ENCODE data around the gene MS4A18. TPM values are rescaled to one million over a fixed set of nuclear protein-coding genes. Genes with fewer than 3 reads are reported as not detected.

MS4A18 gene
- polyA plus RNA-seq, 1 experiment = not detected

DNA sequence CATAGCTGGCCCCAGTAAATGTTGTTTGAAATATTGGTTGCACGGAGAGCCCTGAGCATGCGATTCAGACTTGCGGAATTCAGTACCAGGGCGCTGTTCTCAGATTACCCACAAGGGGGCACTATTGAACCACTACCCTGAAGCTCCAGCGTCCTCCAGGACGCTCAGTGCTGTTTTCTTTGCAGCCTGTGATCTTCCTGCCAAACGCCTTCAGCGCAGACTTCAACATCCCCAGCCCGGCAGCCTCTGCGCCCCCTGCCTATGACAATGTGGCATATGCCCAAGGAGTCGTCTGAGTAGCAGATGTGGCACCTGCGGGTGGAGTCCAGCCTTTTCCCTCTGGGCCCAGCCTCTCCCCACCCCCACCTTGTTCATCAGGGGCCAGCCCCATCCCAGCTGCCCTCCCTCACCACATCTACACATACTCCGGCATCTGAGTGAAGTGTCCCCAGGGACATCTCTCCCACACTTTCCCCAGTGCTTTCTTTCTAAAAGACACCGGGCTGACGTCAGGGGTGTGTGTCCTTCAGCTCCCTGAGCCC is 51.0 kb downstream of the MS4A18 start:
- POLR2A ChIA-PET = interaction anchor here (0.5 kb wide), 1 partner anchor 978 kb away, joined by 3 read pairs; no protein-coding TSS in a partner anchor

DNA sequence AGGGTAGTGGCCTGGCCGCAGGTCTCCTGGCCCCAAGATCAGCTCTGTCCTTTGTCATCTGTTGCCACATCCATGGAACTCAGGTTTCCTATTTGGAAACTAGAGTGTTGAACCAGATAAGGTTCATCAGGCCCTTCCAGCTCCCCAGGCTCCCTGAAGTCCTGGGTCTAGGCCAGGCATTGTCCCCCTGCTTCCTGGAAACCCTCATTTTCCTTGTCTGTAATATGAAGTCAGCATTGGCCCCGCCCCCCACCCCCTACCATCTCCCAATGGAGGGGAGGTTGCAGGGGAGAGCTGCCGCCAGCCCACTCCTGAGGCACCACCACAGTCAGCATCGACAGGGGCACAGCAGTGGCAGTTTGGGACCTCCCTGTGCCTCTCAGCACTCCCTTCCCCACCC is 51.6 kb downstream of the MS4A18 start:
- ChIA-PET POLR2A (no interaction called here), CTCF (interaction anchor here (0.7 to 6.8 kb wide), 18 partner anchors 10 to 130 kb away, joined by 3 to 39 read pairs (median 6); partner anchors contain the start of gene MS4A10)
- peaks cover 1% of the 10 kb centered on the region; the same call in 1 of the 2 replicates for H3K27me3 ChIP-seq (ENCODE audit: control insufficient read depth, insufficient read depth, low read length)
- TF ChIP-seq, protein P1, sequence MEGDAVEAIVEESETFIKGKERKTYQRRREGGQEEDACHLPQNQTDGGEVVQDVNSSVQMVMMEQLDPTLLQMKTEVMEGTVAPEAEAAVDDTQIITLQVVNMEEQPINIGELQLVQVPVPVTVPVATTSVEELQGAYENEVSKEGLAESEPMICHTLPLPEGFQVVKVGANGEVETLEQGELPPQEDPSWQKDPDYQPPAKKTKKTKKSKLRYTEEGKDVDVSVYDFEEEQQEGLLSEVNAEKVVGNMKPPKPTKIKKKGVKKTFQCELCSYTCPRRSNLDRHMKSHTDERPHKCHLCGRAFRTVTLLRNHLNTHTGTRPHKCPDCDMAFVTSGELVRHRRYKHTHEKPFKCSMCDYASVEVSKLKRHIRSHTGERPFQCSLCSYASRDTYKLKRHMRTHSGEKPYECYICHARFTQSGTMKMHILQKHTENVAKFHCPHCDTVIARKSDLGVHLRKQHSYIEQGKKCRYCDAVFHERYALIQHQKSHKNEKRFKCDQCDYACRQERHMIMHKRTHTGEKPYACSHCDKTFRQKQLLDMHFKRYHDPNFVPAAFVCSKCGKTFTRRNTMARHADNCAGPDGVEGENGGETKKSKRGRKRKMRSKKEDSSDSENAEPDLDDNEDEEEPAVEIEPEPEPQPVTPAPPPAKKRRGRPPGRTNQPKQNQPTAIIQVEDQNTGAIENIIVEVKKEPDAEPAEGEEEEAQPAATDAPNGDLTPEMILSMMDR (IDR thresholded peaks at IDR 0.05; ENCODE audit: insufficient read depth, low read depth, low read length) = no peak
- no peak for DNase-seq (ENCODE audit: low read depth)
- H3K4me3 ChIP-seq (ENCODE audit: low read depth, low read length) = no peak overlapping the region
- no peaks in the 10 kb centered on the region for H3K36me3 ChIP-seq (ENCODE audit: control insufficient read depth, insufficient read depth, low read length)

More for the DNA sequence above, 51.0 kb downstream of the MS4A18 start:
- CTCF ChIA-PET = interaction anchor here (0.8 to 6.8 kb wide), 25 partner anchors 9 to 412 kb away, joined by 3 to 39 read pairs (median 4); partner anchors contain the start of genes MS4A10 and MS4A15
- Histone ChIP-seq H3K36me3 (ENCODE audit: control insufficient read depth, insufficient read depth, low read length) (no peaks in the 10 kb centered on the region), H3K27me3 (ENCODE audit: control insufficient read depth, insufficient read depth, low read length) (peaks cover 1% of the 10 kb centered on the region; the same call in 1 of the 2 replicates), H3K4me3 (ENCODE audit: low read depth, low read length) (no peak overlapping the region)
- DNase-seq (ENCODE audit: low read depth) = peak; percentile 50
- TF ChIP-seq, protein P1 (IDR thresholded peaks at IDR 0.05; ENCODE audit: insufficient read depth, low read depth, low read length) = peak; percentile 92

DNA sequence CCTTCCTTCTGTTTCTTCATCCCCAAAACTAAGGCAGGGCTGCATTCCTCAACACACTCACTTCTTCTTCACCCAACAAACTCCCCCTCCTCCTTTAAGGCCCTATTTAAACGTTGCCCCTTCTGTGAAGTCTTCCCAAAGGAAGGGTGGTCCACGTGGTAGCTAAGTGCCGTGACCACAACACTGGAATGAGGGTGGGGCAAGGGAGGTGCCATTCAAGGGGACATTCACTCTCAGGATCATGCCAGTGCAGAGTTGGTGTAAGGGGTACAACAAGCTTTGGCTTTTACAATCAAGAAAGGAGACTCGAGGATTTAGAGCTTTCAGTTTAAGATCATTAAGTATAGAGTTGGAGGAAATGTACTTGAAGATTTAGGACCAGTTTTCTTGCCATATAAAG is 52.6 kb downstream of the MS4A18 start:
- CTCF ChIA-PET = interaction anchor here (0.8 to 6.8 kb wide), 8 partner anchors 9 to 121 kb away, joined by 3 to 39 read pairs (median 10); partner anchors contain the start of gene MS4A10
- no peak overlapping the region for H3K4me3 ChIP-seq (ENCODE audit: low read depth, low read length)
- TF ChIP-seq, protein P1 (IDR thresholded peaks at IDR 0.05; ENCODE audit: insufficient read depth, low read depth, low read length) = no peak
- no peak for DNase-seq (ENCODE audit: low read depth)
- POLR2A ChIA-PET = no interaction called here
- no peaks in the 10 kb centered on the region for H3K36me3 ChIP-seq (ENCODE audit: control insufficient read depth, insufficient read depth, low read length)
- peaks cover 1% of the 10 kb centered on the region; the same call in 1 of the 2 replicates for H3K27me3 ChIP-seq (ENCODE audit: control insufficient read depth, insufficient read depth, low read length)

DNA sequence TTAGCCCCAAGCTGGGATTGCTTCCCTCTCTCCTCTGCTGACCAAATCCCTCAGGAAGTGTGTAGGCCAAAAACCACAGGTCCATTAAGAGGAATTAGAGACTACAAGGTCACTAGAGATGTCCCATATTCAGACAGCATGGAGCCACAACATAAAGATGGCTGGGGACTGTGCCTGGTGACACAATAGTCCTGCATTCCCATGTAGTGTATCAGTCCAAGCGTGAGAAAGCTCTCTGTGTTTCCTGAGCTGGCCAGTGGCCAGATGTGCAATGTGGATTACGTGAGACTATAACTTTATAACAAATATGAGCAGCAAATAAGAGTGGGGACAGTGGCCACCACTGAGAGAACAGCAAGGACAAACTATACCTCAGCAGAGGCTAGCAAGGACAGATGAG is 53.1 kb downstream of the MS4A18 start:
- peak; percentile 47 for DNase-seq (ENCODE audit: low read depth)
- TF ChIP-seq, protein P1 (IDR thresholded peaks at IDR 0.05; ENCODE audit: insufficient read depth, low read depth, low read length) = no peak
- Histone ChIP-seq H3K4me3 (ENCODE audit: low read depth, low read length) (no peak overlapping the region), H3K27me3 (ENCODE audit: control insufficient read depth, insufficient read depth, low read length) (peaks cover 1% of the 10 kb centered on the region; the same call in 1 of the 2 replicates), H3K36me3 (ENCODE audit: control insufficient read depth, insufficient read depth, low read length) (no peaks in the 10 kb centered on the region)
- CTCF ChIA-PET = interaction anchor here (0.8 to 6.8 kb wide), 9 partner anchors 8 to 121 kb away, joined by 3 to 39 read pairs (median 7); partner anchors contain the start of gene MS4A10
- POLR2A ChIA-PET = no interaction called here

DNA sequence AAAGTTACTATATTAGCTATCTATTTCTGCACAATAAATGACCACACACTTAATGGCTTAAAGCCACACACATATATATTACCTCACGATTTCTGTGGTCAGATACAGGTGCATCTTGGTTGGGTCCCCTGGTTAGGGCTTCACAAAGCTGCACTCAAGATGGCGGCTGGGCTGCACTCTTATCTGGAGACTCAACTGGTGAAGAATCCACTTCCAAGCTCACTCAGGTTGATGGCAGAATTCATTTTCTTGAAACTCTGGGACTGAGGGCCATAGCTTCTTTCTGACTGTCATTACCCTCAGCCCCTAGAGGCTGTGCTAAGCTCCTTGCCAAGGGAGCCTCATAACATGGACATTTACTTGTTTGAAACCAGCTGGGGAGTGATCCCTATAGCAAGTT is 55.5 kb downstream of the MS4A18 start:
- TF ChIP-seq, protein P1 (IDR thresholded peaks at IDR 0.05; ENCODE audit: insufficient read depth, low read depth, low read length) = no peak
- DNase-seq (ENCODE audit: low read depth) = no peak
- ChIA-PET POLR2A (no interaction called here), CTCF (interaction anchor here (0.8 kb wide), 1 partner anchor 15 kb away, joined by 3 read pairs; no protein-coding TSS in a partner anchor)
- H3K4me3 ChIP-seq (ENCODE audit: low read depth, low read length) = no peak overlapping the region
- peaks cover 1% of the 10 kb centered on the region; the same call in 1 of the 2 replicates for H3K27me3 ChIP-seq (ENCODE audit: control insufficient read depth, insufficient read depth, low read length)
- H3K36me3 ChIP-seq (ENCODE audit: control insufficient read depth, insufficient read depth, low read length) = no peaks in the 10 kb centered on the region
